GM21529 (cell line): Measurements from ENCODE around the gene IL20.

Experiments used
- ATAC-seq: cut with Tn5 transposase; IDR thresholded peaks from one replicate; pipeline ENCODE4 v1.9.1; 2021; ENCODE audit not compliant: unreplicated experiment

IL20 gene

GRCh38 chr1:206864939-206865671 is at the start of gene IL20:
Gene IL20, plus strand, starts transcription at chr1:206865623. Its CDS starts 230 bp downstream, at chr1:206865853.
- ATAC-seq: no peak

GRCh38 chr1:206816390-206817287 is 48.8 kb upstream of the IL20 start:
- peak; percentile 72 for ATAC-seq

- ATAC-seq: no peak
Measured at GRCh38 chr1:206821493-206821892, 43.9 kb upstream of the IL20 start.

GRCh38 chr1:206823727-206824126 is 41.7 kb upstream of the IL20 start:
- ATAC-seq: no peak

GRCh38 chr1:206824331-206824730 is 41.1 kb upstream of the IL20 start:
- no peak for ATAC-seq

- ATAC-seq: no peak
Measured at GRCh38 chr1:206826394-206826793, 39.0 kb upstream of the IL20 start.

GRCh38 chr1:206828061-206828460 is 37.4 kb upstream of the IL20 start:
- no peak for ATAC-seq

- ATAC-seq: no peak
Measured at GRCh38 chr1:206828765-206829164, 36.7 kb upstream of the IL20 start.

- no peak for ATAC-seq
Measured at GRCh38 chr1:206829282-206829681, 36.1 kb upstream of the IL20 start.

GRCh38 chr1:206829875-206830274 is 35.5 kb upstream of the IL20 start:
- ATAC-seq: no peak

GRCh38 chr1:206831650-206832049 is 33.8 kb upstream of the IL20 start:
- no peak for ATAC-seq

- ATAC-seq: no peak
Measured at GRCh38 chr1:206832352-206832880, 33.0 kb upstream of the IL20 start.

GRCh38 chr1:206833106-206833680 is 32.2 kb upstream of the IL20 start:
- ATAC-seq: no peak

- no peak for ATAC-seq
Measured at GRCh38 chr1:206833801-206834200, 31.6 kb upstream of the IL20 start.

- ATAC-seq: no peak
Measured at GRCh38 chr1:206834217-206834616, 31.2 kb upstream of the IL20 start.

GRCh38 chr1:206834711-206835110 is 30.7 kb upstream of the IL20 start:
- ATAC-seq: no peak

- ATAC-seq: no peak
Measured at GRCh38 chr1:206835186-206835585, 30.2 kb upstream of the IL20 start.

GRCh38 chr1:206836111-206836510 is 29.3 kb upstream of the IL20 start:
- no peak for ATAC-seq

GRCh38 chr1:206839006-206839560 is 26.3 kb upstream of the IL20 start:
- no peak for ATAC-seq

- no peak for ATAC-seq
Measured at GRCh38 chr1:206839857-206840256, 25.6 kb upstream of the IL20 start.

GRCh38 chr1:206841609-206842323 is 23.7 kb upstream of the IL20 start:
- no peak for ATAC-seq
